Neural progenitor cell (in vitro differentiated cells): ENCODE data around the gene ATP6V0E1. TPM values are rescaled to one million over a fixed set of nuclear protein-coding genes. Genes with fewer than 3 reads are reported as not detected.
"Not testable (repeated sequence)": the region's sequence is repeated elsewhere in the genome, so short reads cannot be mapped to it uniquely, and the experiment has no call there.

ENCODE experiments used
- DNase-seq: peaks from one replicate; pipeline ENCODE4 v3.0.0-alpha.2; 2016; ENCODE audit warnings: low spot score
- H2AFZ ChIP-seq: fragments of 200-600 bp; sonication (generic); replicated peaks from 2 replicates; pipeline ENCODE4 v1.6.1; 2016; ENCODE audit warnings: antibody characterized with exemption
- H3F3A ChIP-seq: fragments of 200-600 bp; sonication (generic); 2 replicates; pipeline ENCODE4 v1.6.1; 2016; ENCODE audit warnings: antibody characterized with exemption, low read depth
- H3K27ac ChIP-seq: fragments of 200-600 bp; sonication (generic); 2 replicates; pipeline ENCODE4 v1.5.1; 2016; ENCODE audit warnings: mild to moderate bottlenecking
- H3K27me3 ChIP-seq: fragments of 200-600 bp; sonication (generic); 2 replicates; pipeline ENCODE4 v1.6.1; 2016; ENCODE audit warnings: mild to moderate bottlenecking, moderate library complexity
- H3K36me3 ChIP-seq: fragments of 200-600 bp; sonication (generic); 2 replicates; pipeline ENCODE4 v1.5.1; 2016
- H3K4me1 ChIP-seq: fragments of 200-600 bp; sonication (generic); 2 replicates; pipeline ENCODE4 v1.6.1; 2016; ENCODE audit warnings: mixed run types
- H3K4me2 ChIP-seq: fragments of 200-600 bp; sonication (generic); 2 replicates; pipeline ENCODE4 v1.6.1; 2016
- H3K4me3 ChIP-seq: fragments of 200-600 bp; sonication (generic); 2 replicates; pipeline ENCODE4 v1.5.1; 2016
- H3K79me2 ChIP-seq: fragments of 200-600 bp; sonication (generic); 2 replicates; pipeline ENCODE4 v1.6.1; 2016; ENCODE audit warnings: low read depth
- H3K9ac ChIP-seq: fragments of 200-600 bp; sonication (generic); 2 replicates; pipeline ENCODE4 v1.6.1; 2016
- H3K9me3 ChIP-seq: fragments of 200-600 bp; sonication (generic); 2 replicates; pipeline ENCODE4 v1.5.1; 2016; ENCODE audit warnings: low read depth
- H4K20me1 ChIP-seq: fragments of 200-600 bp; sonication (generic); 2 replicates; pipeline ENCODE4 v1.6.1; 2016; ENCODE audit warnings: low read depth
- H3K27ac Mint-ChIP-seq: 3 replicates; pipeline ENCODE4 v1.8.0; 2021; ENCODE audit warnings: mixed read lengths
- H3K27me3 Mint-ChIP-seq: 2 replicates; pipeline ENCODE4 v1.8.0; 2022; ENCODE audit warnings: low read depth, mild to moderate bottlenecking, inconsistent platforms, moderate library complexity, mixed read lengths; ENCODE audit not compliant: insufficient read depth
- H3K36me3 Mint-ChIP-seq: 3 replicates; pipeline ENCODE4 v1.8.0; 2021; ENCODE audit warnings: mixed read lengths
- H3K4me1 Mint-ChIP-seq: 3 replicates; pipeline ENCODE4 v1.8.0; 2021; ENCODE audit warnings: mixed read lengths
- H3K4me3 Mint-ChIP-seq: 3 replicates; pipeline ENCODE4 v1.8.0; 2021; ENCODE audit warnings: mild to moderate bottlenecking, moderate library complexity, mixed read lengths
- H3K9me3 Mint-ChIP-seq: 3 replicates; pipeline ENCODE4 v1.8.0; 2020; ENCODE audit warnings: mixed read lengths
- CTCF ChIP-seq: fragments of 200-600 bp; sonication (generic); IDR thresholded peaks from 2 replicates; pipeline ENCODE4 v1.5.1; 2017; ENCODE audit warnings: antibody characterized with exemption, mild to moderate bottlenecking
- EZH2 ChIP-seq: fragments of 200-600 bp; sonication (generic); IDR thresholded peaks from 2 replicates; pipeline ENCODE4 v1.6.1; 2017; ENCODE audit warnings: antibody characterized with exemption, mild to moderate bottlenecking, moderate library complexity
- EZH2phosphoT487 ChIP-seq: fragments of 200-600 bp; sonication (generic); IDR thresholded peaks from 2 replicates; pipeline ENCODE4 v1.6.1; 2017; ENCODE audit warnings: antibody characterized with exemption
- total RNA-seq: library from RNA; depleted of rRNA; stranded (reverse); fragments of >200 nt; gene quantifications from 2 replicates; pipeline ENCODE4 v1.2.3, GENCODE V29; 2015; ENCODE audit warnings: low replicate concordance

ATP6V0E1 gene
- total RNA-seq, 1 donor from 2014 or later = 72.4 TPM

- no peak overlapping the region for H3K4me2 ChIP-seq
- no peak overlapping the region for H2AFZ ChIP-seq
- H3K4me1 ChIP-seq = peaks cover 20% of the 10 kb centered on the region
- peaks cover 16% of the 10 kb centered on the region for H3K4me1 Mint-ChIP-seq
- no peak overlapping the region for H3K27ac ChIP-seq
- H3K36me3 Mint-ChIP-seq = peaks cover 4% of the 10 kb centered on the region
- DNase-seq = no peak
- H3K79me2 ChIP-seq = peaks cover 81% of the 10 kb centered on the region
- peaks cover 4% of the 10 kb centered on the region for H3K27me3 Mint-ChIP-seq
- H3K9me3 ChIP-seq = no peaks in the 10 kb centered on the region
- H3K9ac ChIP-seq = no peak overlapping the region
- no peak overlapping the region for H3K4me3 ChIP-seq
- H3K4me3 Mint-ChIP-seq = no peak overlapping the region
- H3K9me3 Mint-ChIP-seq = no peaks in the 10 kb centered on the region
- H3F3A ChIP-seq = peaks cover 4% of the 10 kb centered on the region
- no peak overlapping the region for H3K27ac Mint-ChIP-seq
- H4K20me1 ChIP-seq = peaks cover 9% of the 10 kb centered on the region
- TF ChIP-seq EZH2 = no peak
- no peak for TF ChIP-seq CTCF
- TF ChIP-seq EZH2phosphoT487 = no peak
- H3K27me3 ChIP-seq = no peaks in the 10 kb centered on the region
- no peaks in the 10 kb centered on the region for H3K36me3 ChIP-seq
Observed at GRCh38 chr5:173015192-173015591, 31.6 kb downstream of the ATP6V0E1 start.

GRCh38 chr5:173015598-173016455 lies 32.3 kb downstream of the ATP6V0E1 start:
- Histone ChIP-seq H3K79me2 (peaks cover 74% of the 10 kb centered on the region), H3K27ac (no peak overlapping the region), H4K20me1 (peaks cover 7% of the 10 kb centered on the region), H3K9me3 (no peaks in the 10 kb centered on the region), H3K36me3 (no peaks in the 10 kb centered on the region), H3K4me2 (no peak overlapping the region), H2AFZ (no peak overlapping the region), H3K9ac (no peak overlapping the region), H3K4me1 (peaks cover 20% of the 10 kb centered on the region), H3F3A (peaks cover 4% of the 10 kb centered on the region), H3K4me3 (no peak overlapping the region), H3K27me3 (no peaks in the 10 kb centered on the region)
- no peak for DNase-seq
- Mint-ChIP-seq H3K27ac (peak overlapping the region; percentile 75), H3K36me3 (peaks cover 3% of the 10 kb centered on the region), H3K9me3 (no peaks in the 10 kb centered on the region), H3K27me3 (peaks cover 4% of the 10 kb centered on the region), H3K4me1 (peaks cover 11% of the 10 kb centered on the region), H3K4me3 (no peak overlapping the region)
- TF ChIP-seq EZH2 = no peak
- TF ChIP-seq CTCF = no peak
- TF ChIP-seq EZH2phosphoT487 = no peak

GRCh38 chr5:173016598-173017046 lies 33.1 kb downstream of the ATP6V0E1 start:
- Histone ChIP-seq H3K36me3 (no peaks in the 10 kb centered on the region), H3K27me3 (no peaks in the 10 kb centered on the region), H3K4me1 (peaks cover 20% of the 10 kb centered on the region), H3K9ac (no peak overlapping the region), H3K4me2 (no peak overlapping the region), H4K20me1 (no peaks in the 10 kb centered on the region), H3K79me2 (peaks cover 66% of the 10 kb centered on the region), H3K4me3 (no peak overlapping the region), H3F3A (peaks cover 4% of the 10 kb centered on the region), H3K9me3 (no peaks in the 10 kb centered on the region), H3K27ac (no peak overlapping the region), H2AFZ (no peak overlapping the region)
- TF ChIP-seq EZH2phosphoT487 = no peak
- no peak for TF ChIP-seq EZH2
- no peak for TF ChIP-seq CTCF
- Mint-ChIP-seq H3K4me3 (no peak overlapping the region), H3K27me3 (peaks cover 4% of the 10 kb centered on the region), H3K9me3 (no peaks in the 10 kb centered on the region), H3K27ac (no peak overlapping the region), H3K36me3 (peaks cover 10% of the 10 kb centered on the region), H3K4me1 (peaks cover 11% of the 10 kb centered on the region)
- DNase-seq = no peak

- H4K20me1 ChIP-seq, H3K9me3 ChIP-seq, H3K4me3 ChIP-seq, H3K4me3 Mint-ChIP-seq, DNase-seq, H3K36me3 ChIP-seq, H3K27ac ChIP-seq, H3K27me3 Mint-ChIP-seq, H3K9ac ChIP-seq, H2AFZ ChIP-seq, H3K4me2 ChIP-seq, H3K27me3 ChIP-seq, H3K36me3 Mint-ChIP-seq, H3K27ac Mint-ChIP-seq, H3F3A ChIP-seq, H3K9me3 Mint-ChIP-seq: not testable (repeated sequence)
- peaks cover 11% of the 10 kb centered on the region for H3K4me1 Mint-ChIP-seq
- H3K79me2 ChIP-seq = peaks cover 63% of the 10 kb centered on the region
- peaks cover 20% of the 10 kb centered on the region for H3K4me1 ChIP-seq
Observed at GRCh38 chr5:173017087-173017486, 33.5 kb downstream of the ATP6V0E1 start.
